ENCODE data around the gene SEMA3D. TPM values are rescaled to one million over a fixed set of nuclear protein-coding genes. Genes with fewer than 3 reads are reported as not detected.

Gene SEMA3D
- total RNA-seq, 1 donor from 2014 or later = 0.47 TPM

DNA sequence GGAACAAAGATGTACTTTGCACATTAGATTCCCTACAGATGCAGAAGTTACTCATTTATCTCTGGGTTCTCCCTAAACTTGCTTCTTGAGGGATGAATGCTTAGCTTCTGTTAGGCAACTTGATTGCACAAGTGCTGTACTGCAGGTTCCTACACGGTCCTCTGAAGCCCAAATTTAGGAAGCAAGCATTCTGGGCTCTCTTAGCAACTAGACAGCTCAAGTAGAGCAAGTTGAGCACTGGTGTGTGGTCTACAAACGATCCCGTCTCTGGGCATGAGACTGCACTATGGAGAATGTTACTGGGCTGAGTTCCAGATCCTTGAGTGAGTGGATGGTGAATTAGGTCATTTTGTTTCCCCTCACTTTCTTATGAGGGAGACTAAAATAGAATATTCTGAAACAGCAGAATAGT lies 14.3 kb downstream of the SEMA3D start:
- intact Hi-C loops (cut with micrococcal nuclease) = no loop called here
- no peaks in the 10 kb centered on the region for H3K9me3 Mint-ChIP-seq
- no peak overlapping the region for H3K4me3 Mint-ChIP-seq
- H3K27ac Mint-ChIP-seq = no peak overlapping the region
- no peaks in the 10 kb centered on the region for H3K27me3 Mint-ChIP-seq
- DNase-seq = no peak
- no peaks in the 10 kb centered on the region for H3K4me1 Mint-ChIP-seq
- H3K36me3 Mint-ChIP-seq (ENCODE audit: low read depth) = no peaks in the 10 kb centered on the region

DNA sequence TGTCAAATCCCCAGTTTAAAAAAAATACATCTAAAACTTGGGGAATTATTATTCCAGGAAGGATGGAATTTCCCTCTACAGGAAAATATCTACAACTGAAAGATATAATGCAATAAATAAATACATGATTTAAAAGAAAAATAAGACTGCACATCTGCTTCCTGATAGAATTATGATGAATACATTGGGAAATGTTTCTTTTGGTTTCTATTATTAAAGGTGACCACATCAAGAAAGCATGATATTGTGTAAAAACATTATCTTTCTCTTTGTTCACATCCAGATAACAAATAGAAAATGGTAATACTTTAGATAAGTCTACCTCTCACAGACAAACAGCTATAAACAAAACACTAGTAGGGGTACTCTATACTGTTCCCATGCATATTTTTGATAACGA lies 19.2 kb downstream of the SEMA3D start:
- Mint-ChIP-seq H3K9me3 (no peaks in the 10 kb centered on the region), H3K36me3 (ENCODE audit: low read depth) (no peaks in the 10 kb centered on the region), H3K27ac (no peak overlapping the region), H3K4me3 (no peak overlapping the region), H3K4me1 (no peaks in the 10 kb centered on the region), H3K27me3 (no peaks in the 10 kb centered on the region)
- no peak for DNase-seq
- intact Hi-C loops (cut with micrococcal nuclease) = no loop called here

DNA sequence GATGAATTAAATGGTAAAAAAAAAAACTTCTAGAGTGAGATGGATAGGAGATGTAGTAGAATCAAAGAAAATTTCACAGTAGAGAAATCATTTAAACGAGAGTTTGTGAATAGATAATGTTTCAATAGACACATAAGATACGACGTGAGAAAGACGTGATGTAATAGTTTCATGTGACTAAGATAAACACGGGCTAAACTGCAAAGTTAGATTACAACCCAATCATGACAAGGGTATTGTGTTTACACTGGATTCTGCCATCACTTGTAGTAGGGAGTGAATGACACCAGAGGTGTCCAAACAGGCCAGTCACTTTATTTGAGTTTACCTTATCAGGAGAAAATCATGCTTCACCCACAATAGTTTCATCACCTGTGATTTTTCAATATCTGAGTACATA lies 21.6 kb downstream of the SEMA3D start:
- H3K4me1 Mint-ChIP-seq = peaks cover 4% of the 10 kb centered on the region
- peaks cover 7% of the 10 kb centered on the region for H3K9me3 Mint-ChIP-seq
- no peak overlapping the region for H3K4me3 Mint-ChIP-seq
- DNase-seq = no peak
- H3K27ac Mint-ChIP-seq = no peak overlapping the region
- intact Hi-C loops (cut with micrococcal nuclease) = no loop called here
- H3K36me3 Mint-ChIP-seq (ENCODE audit: low read depth) = no peaks in the 10 kb centered on the region
- H3K27me3 Mint-ChIP-seq = no peaks in the 10 kb centered on the region

DNA sequence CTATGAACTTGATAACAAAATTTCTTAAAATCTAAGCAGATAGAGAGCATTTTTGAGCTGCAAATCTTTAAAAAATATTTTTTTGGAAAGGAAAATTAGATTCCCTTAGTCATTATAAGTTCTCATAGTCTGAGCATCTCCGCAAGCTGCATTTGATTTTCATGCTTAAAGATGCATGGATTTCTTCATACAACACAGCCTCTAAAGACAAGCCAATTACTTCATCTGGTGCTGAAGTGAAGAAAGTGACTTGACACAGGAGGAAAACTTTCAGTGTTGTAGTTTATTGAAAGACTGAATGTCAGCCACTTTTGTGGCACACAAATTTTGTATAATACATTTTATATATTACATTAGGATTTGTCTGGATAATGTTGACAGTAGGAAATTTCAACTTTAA lies 22.5 kb downstream of the SEMA3D start:
- Mint-ChIP-seq H3K4me3 (no peak overlapping the region), H3K27ac (no peak overlapping the region)

DNA sequence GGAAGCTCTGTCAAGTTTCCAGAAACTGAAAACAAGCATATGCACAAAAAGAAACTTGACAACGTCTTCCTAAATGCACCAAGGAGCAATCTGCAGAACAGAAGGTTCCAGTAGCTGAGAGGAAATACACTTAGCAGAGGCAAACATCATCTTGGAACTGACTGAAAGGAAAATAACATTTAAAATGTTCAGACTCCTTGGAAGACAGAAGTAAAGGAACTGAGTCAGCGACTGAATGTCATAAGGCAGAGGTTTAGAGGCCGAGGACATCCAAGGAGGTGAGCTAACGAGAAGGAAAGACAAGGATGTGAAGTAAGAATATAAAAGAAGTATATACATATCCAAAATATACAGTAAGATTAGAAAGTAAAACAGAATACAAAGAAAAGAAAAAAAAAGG lies 24.1 kb downstream of the SEMA3D start:
- intact Hi-C loops (cut with micrococcal nuclease) = loop anchor here (5.0 kb wide), 1 partner anchor 310 kb away; no protein-coding TSS in a partner anchor
- DNase-seq = no peak
- Mint-ChIP-seq H3K4me1 (peaks cover 8% of the 10 kb centered on the region), H3K4me3 (no peak overlapping the region), H3K27me3 (no peaks in the 10 kb centered on the region), H3K27ac (no peak overlapping the region), H3K36me3 (ENCODE audit: low read depth) (no peaks in the 10 kb centered on the region), H3K9me3 (peaks cover 13% of the 10 kb centered on the region)

More for the DNA sequence above, 22.5 kb downstream of the SEMA3D start:
- no peaks in the 10 kb centered on the region for H3K36me3 Mint-ChIP-seq (ENCODE audit: low read depth)
- H3K4me1 Mint-ChIP-seq = peaks cover 8% of the 10 kb centered on the region
- intact Hi-C loops (cut with micrococcal nuclease) = loop anchor here (5.0 kb wide), 1 partner anchor 308 kb away; no protein-coding TSS in a partner anchor
- H3K27me3 Mint-ChIP-seq = no peaks in the 10 kb centered on the region
- DNase-seq = no peak
- peaks cover 12% of the 10 kb centered on the region for H3K9me3 Mint-ChIP-seq

DNA sequence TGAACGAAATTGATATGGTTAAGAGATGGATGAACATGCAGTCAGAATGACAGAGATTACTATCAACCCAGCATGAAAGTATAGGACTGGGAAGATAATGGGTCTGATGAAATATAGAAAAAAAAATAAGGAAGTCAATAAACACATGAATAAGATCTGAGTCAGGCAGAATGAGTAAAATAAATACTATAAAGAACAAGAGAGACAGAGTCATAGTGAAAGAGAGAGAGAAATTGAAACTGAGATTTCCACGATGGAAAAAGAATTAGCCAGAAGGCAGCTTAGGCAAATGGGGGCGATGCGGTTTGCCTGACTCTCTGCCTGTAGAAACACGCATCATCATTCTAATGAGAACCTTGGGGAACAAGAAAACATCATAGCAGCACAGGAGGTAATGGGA lies 26.6 kb downstream of the SEMA3D start:
- no peak overlapping the region for H3K4me3 Mint-ChIP-seq
- H3K36me3 Mint-ChIP-seq (ENCODE audit: low read depth) = no peaks in the 10 kb centered on the region
- peaks cover 13% of the 10 kb centered on the region for H3K9me3 Mint-ChIP-seq
- intact Hi-C loops (cut with micrococcal nuclease) = loop anchor here (5.0 kb wide), 1 partner anchor 312 kb away; no protein-coding TSS in a partner anchor
- no peaks in the 10 kb centered on the region for H3K27me3 Mint-ChIP-seq
- H3K4me1 Mint-ChIP-seq = peaks cover 8% of the 10 kb centered on the region
- peak overlapping the region; percentile 86 for H3K27ac Mint-ChIP-seq
- no peak for DNase-seq

DNA sequence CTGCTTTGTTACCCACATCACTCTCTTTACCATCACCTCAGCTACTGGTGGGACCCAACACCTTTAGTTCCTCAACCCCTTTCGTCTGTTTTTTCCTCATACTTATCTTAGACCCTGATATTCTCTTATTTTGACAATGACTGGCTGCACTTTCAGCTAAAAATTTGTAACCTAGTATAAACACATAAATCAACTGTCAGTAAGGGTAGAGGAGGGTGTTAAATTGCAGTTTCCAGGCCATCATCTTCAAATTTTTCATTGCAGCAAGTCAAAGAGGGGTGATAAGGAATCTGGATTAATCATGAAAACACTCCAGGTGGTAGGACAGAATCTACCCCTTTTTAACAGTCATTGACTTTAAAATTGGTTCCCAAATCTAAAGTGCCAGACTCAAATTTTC lies 27.9 kb downstream of the SEMA3D start:
- Mint-ChIP-seq H3K4me3 (no peak overlapping the region), H3K27me3 (no peaks in the 10 kb centered on the region), H3K27ac (no peak overlapping the region), H3K9me3 (peaks cover 13% of the 10 kb centered on the region), H3K36me3 (ENCODE audit: low read depth) (no peaks in the 10 kb centered on the region), H3K4me1 (peaks cover 8% of the 10 kb centered on the region)
- no peak for DNase-seq
- intact Hi-C loops (cut with micrococcal nuclease) = no loop called here

DNA sequence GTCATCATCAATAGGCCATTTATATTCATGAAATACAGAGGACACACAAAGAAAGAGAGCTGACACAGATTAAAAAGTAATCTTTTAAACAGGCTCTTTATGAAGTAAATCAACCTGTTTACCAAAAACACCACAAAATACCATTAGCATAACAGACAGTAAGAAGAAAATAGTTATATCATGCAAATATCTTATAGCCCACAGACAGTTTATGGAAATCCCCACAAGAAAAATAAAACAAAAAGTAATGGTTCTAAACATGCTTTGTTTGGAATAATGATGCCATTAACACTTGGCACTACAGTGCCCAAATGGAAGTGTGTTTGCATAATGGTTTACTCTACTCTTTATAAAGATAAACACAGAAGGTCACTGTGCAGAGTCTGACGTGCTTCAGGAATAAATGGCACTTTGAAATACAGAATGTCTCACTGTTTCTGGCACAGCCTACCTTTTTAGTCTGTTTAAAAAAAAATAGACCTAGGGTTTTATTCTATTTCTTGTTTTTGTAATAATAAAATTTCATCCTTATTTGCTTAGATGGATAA lies 30.1 kb downstream of the SEMA3D start:
- intact Hi-C loops (cut with micrococcal nuclease) = no loop called here
- H3K4me3 Mint-ChIP-seq = no peak overlapping the region
- H3K27ac Mint-ChIP-seq = no peak overlapping the region
- no peaks in the 10 kb centered on the region for H3K36me3 Mint-ChIP-seq (ENCODE audit: low read depth)
- no peak for DNase-seq
- H3K9me3 Mint-ChIP-seq = peaks cover 13% of the 10 kb centered on the region
- H3K27me3 Mint-ChIP-seq = no peaks in the 10 kb centered on the region
- H3K4me1 Mint-ChIP-seq = peaks cover 8% of the 10 kb centered on the region

DNA sequence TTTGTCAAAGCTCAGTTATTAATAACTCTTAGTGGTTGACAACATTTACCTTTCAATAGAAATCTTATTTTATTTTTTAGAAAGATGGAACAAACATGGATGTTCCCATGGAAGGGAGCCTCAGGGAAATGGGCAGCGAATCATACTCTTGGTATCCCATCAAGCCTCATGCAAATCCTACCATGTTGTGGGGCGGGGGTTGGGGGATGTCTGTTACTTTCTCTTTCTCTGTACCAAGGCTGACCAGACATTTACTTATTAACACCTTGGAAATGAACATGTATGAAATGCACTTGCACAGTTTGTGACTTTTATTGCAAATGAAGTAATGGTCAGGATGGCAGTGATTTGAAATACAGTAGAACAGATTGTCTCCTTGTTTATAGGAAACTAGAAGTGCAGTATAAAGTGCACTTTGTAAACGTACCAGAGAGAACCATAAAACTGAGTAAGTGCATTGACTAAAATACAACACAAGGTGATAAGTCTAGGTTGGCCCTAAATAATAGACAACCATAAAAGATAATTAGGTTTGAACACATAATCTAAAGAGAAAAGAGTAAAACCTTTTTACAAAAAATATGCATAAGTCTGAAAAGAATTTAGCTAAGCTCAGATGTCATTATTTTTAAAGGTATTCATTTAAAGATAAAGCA lies 32.4 kb downstream of the SEMA3D start:
- H3K27me3 Mint-ChIP-seq = no peaks in the 10 kb centered on the region
- no peak overlapping the region for H3K27ac Mint-ChIP-seq
- peaks cover 1% of the 10 kb centered on the region for H3K9me3 Mint-ChIP-seq
- H3K4me3 Mint-ChIP-seq = no peak overlapping the region
- H3K4me1 Mint-ChIP-seq = no peaks in the 10 kb centered on the region
- no peaks in the 10 kb centered on the region for H3K36me3 Mint-ChIP-seq (ENCODE audit: low read depth)
- DNase-seq = no peak
- intact Hi-C loops (cut with micrococcal nuclease) = no loop called here

DNA sequence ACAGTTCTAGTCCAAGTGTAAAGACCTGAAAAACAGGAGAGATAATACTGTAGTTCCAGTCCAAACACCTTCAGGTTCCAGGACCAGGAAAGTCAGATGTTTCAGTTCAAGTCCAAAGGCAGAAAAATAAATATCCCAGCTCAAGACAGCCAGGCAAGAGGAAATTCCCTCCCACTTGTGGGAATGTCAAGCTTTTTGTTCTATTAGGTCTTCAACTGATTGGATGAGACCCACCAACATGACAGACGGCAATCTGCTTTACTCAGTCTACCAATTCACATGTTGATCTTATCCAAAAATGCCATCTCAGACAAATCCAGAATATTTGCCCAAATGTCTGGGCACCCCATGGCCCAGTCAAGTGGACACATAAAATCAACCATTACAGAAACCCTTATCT lies 33.1 kb downstream of the SEMA3D start:
- Mint-ChIP-seq H3K4me3 (no peak overlapping the region), H3K4me1 (no peaks in the 10 kb centered on the region), H3K9me3 (no peaks in the 10 kb centered on the region), H3K27me3 (no peaks in the 10 kb centered on the region), H3K27ac (no peak overlapping the region), H3K36me3 (ENCODE audit: low read depth) (no peaks in the 10 kb centered on the region)
- no peak for DNase-seq
- intact Hi-C loops (cut with micrococcal nuclease) = no loop called here

DNA sequence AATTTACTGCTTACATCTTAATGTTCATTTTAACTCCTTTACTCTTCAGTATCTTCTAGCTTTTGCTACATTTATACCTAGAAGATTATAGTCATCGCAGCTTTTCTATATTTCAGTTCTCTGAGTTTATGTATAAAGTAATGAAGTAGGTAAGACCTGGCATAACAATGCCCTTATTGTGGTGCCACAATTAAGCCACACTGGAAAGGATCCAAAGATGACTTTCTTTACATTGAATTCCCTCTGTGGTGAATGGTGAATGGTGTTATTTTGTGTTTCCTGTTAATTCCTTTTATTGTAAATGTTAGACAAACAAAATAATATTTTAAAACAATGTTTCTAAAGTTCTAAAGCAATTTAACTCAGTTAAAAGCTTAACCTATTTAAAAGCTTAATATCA lies 36.2 kb downstream of the SEMA3D start:
- intact Hi-C loops (cut with micrococcal nuclease) = no loop called here
- Mint-ChIP-seq H3K4me1 (no peaks in the 10 kb centered on the region), H3K36me3 (ENCODE audit: low read depth) (no peaks in the 10 kb centered on the region), H3K9me3 (no peaks in the 10 kb centered on the region), H3K27ac (no peak overlapping the region), H3K27me3 (no peaks in the 10 kb centered on the region), H3K4me3 (no peak overlapping the region)
- no peak for DNase-seq

DNA sequence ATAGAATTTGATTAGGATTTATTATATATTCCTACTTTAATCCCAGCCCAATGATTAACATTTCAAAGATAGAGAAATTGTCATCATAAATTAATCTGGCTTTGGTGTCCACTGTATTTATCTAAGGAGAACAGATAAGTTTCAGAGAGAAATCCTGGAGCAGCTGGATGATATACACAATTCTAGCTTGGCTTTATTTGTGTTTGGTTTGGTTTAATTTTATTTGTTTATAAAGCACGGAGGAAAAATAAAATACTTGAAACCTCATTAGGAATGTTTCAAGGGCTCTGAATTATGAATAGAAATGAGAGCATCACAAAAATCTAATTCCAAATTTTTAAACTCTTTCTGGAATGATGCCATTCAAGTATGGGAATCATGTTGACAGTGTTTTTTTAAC lies 42.1 kb downstream of the SEMA3D start:
- no peaks in the 10 kb centered on the region for H3K36me3 Mint-ChIP-seq (ENCODE audit: low read depth)
- no peak overlapping the region for H3K4me3 Mint-ChIP-seq
- H3K9me3 Mint-ChIP-seq = no peaks in the 10 kb centered on the region
- no peak overlapping the region for H3K27ac Mint-ChIP-seq
- intact Hi-C loops (cut with micrococcal nuclease) = no loop called here
- DNase-seq = no peak
- H3K4me1 Mint-ChIP-seq = no peaks in the 10 kb centered on the region
- no peaks in the 10 kb centered on the region for H3K27me3 Mint-ChIP-seq

DNA sequence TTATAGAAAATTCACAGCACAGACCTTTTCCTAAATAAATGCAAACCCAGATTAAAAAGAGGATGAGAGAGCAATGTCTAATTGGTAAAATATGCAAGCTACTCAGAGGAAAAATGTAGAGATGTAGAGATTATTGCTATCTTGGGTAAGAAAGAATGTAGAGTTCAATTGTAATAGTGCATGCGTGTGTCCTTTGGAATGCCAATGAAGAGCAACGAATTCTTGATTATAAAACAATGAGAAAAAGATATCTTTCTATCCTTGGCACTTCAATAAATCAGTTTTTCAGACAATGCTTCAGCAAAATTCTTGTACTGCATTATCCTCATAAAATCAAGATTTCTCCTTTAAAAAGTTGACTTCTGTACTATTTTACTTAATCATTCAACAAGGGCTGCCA lies 50.9 kb downstream of the SEMA3D start:
- Mint-ChIP-seq H3K4me3 (no peak overlapping the region), H3K27me3 (no peaks in the 10 kb centered on the region), H3K9me3 (no peaks in the 10 kb centered on the region), H3K27ac (no peak overlapping the region), H3K4me1 (no peaks in the 10 kb centered on the region), H3K36me3 (ENCODE audit: low read depth) (no peaks in the 10 kb centered on the region)
- intact Hi-C loops (cut with micrococcal nuclease) = no loop called here
- no peak for DNase-seq

DNA sequence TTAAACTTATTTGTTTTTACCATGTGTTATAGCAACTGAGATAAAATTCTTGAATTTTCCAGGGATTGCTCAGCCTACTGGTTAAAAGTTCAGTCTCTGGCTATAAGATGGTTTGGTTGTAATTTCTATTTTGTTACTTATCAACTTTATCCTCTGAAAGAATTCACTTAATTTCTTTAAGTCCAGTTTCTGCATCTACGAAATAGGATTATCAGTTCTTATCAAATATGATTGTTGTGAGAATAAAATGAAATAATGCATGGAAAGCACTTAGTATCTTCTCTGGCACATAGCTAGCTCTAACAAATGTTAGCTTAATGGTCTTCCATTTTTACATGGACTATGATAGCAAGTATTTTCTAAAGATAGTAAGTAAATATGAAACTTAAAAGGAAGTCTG lies 53.3 kb downstream of the SEMA3D start:
- H3K4me1 Mint-ChIP-seq = no peaks in the 10 kb centered on the region
- DNase-seq = no peak
- intact Hi-C loops (cut with micrococcal nuclease) = no loop called here
- no peak overlapping the region for H3K27ac Mint-ChIP-seq
- no peaks in the 10 kb centered on the region for H3K27me3 Mint-ChIP-seq
- H3K9me3 Mint-ChIP-seq = no peaks in the 10 kb centered on the region
- H3K4me3 Mint-ChIP-seq = no peak overlapping the region
- no peaks in the 10 kb centered on the region for H3K36me3 Mint-ChIP-seq (ENCODE audit: low read depth)

DNA sequence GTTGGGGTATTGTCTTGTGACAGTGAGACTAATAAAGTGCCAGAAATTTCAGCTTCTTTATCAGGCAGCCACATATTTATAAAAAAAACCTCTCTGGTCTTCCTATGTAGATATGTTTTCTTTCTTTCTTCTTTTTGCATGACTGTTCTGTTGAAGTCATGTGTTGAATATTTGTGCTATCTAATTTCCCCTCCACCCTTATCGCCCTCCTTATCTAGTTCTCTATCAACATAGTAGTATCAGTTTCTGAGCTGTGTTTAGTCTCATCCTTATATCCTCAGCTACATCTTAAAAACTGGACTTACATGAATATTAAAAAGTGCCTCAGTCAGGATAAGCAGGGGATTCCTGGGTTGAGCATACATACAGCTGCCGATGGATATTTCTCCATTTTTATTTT lies 53.9 kb downstream of the SEMA3D start:
- H3K27ac Mint-ChIP-seq = no peak overlapping the region
- H3K4me1 Mint-ChIP-seq = no peaks in the 10 kb centered on the region
- H3K4me3 Mint-ChIP-seq = no peak overlapping the region
- H3K36me3 Mint-ChIP-seq (ENCODE audit: low read depth) = no peaks in the 10 kb centered on the region
- H3K9me3 Mint-ChIP-seq = no peaks in the 10 kb centered on the region
- DNase-seq = no peak
- intact Hi-C loops (cut with micrococcal nuclease) = no loop called here
- H3K27me3 Mint-ChIP-seq = no peaks in the 10 kb centered on the region
